Neuron (in vitro differentiated cells): ENCODE measurements around the gene C1QA.

ENCODE experiments used
- H2AFZ ChIP-seq: one replicate; pipeline ENCODE4 v1.6.1; 2013; ENCODE audit warnings: low read depth, mild to moderate bottlenecking, inconsistent platforms, low read length, moderate library complexity
- H3K27me3 ChIP-seq: one replicate; pipeline ENCODE4 v1.6.1; 2013; ENCODE audit warnings: low read length; ENCODE audit not compliant: insufficient read depth
- H3K36me3 ChIP-seq: one replicate; pipeline ENCODE4 v1.6.1; 2013; ENCODE audit warnings: low read length; ENCODE audit not compliant: insufficient read depth
- H3K4me1 ChIP-seq: one replicate; pipeline ENCODE4 v1.6.1; 2013; ENCODE audit warnings: low read length; ENCODE audit not compliant: insufficient read depth
- H3K4me3 ChIP-seq: 2 replicates; pipeline ENCODE4 v1.5.1; 2013; ENCODE audit warnings: mild to moderate bottlenecking, low read length, moderate library complexity
- H3K9me3 ChIP-seq: one replicate; pipeline ENCODE4 v1.6.1; 2013; ENCODE audit warnings: low read length

Gene C1QA

GRCh38 chr1:22636353-22636752, at the start of gene C1QA:
Gene C1QA, plus strand, starts transcription at chr1:22636628. Its CDS starts 989 bp downstream, at chr1:22637617.
- H3K36me3 ChIP-seq: no peaks in the 10 kb centered on the region
- no peak within 1 kb of the TSS for H2AFZ ChIP-seq
- peaks cover 7% of the 10 kb centered on the region for H3K9me3 ChIP-seq
- no peaks in the 10 kb centered on the region for H3K27me3 ChIP-seq
- no peak within 1 kb of the TSS for H3K4me3 ChIP-seq
- H3K4me1 ChIP-seq: peaks cover 6% of the 10 kb centered on the region

- Histone ChIP-seq H2AFZ (no peak overlapping the region), H3K9me3 (no peaks in the 10 kb centered on the region), H3K27me3 (peaks cover 66% of the 10 kb centered on the region), H3K4me1 (no peaks in the 10 kb centered on the region), H3K4me3 (no peak overlapping the region), H3K36me3 (no peaks in the 10 kb centered on the region)
Observed at GRCh38 chr1:22587247-22587646, 49.2 kb upstream of the C1QA start.

GRCh38 chr1:22588899-22589422, 47.5 kb upstream of the C1QA start:
- Histone ChIP-seq H3K4me3 (no peak overlapping the region), H3K27me3 (peaks cover 67% of the 10 kb centered on the region)

GRCh38 chr1:22591576-22591975, 44.9 kb upstream of the C1QA start:
- no peaks in the 10 kb centered on the region for H3K9me3 ChIP-seq
- no peaks in the 10 kb centered on the region for H3K36me3 ChIP-seq
- H2AFZ ChIP-seq: no peak overlapping the region
- peaks cover 74% of the 10 kb centered on the region for H3K27me3 ChIP-seq
- H3K4me1 ChIP-seq: no peaks in the 10 kb centered on the region
- no peak overlapping the region for H3K4me3 ChIP-seq

More at GRCh38 chr1:22588899-22589422, 47.5 kb upstream of the C1QA start:
- no peak overlapping the region for H2AFZ ChIP-seq
- H3K9me3 ChIP-seq: no peaks in the 10 kb centered on the region
- H3K36me3 ChIP-seq: no peaks in the 10 kb centered on the region
- no peaks in the 10 kb centered on the region for H3K4me1 ChIP-seq

- Histone ChIP-seq H3K27me3 (peaks cover 74% of the 10 kb centered on the region), H3K4me1 (no peaks in the 10 kb centered on the region)
Observed at GRCh38 chr1:22592051-22592450, 44.4 kb upstream of the C1QA start.

GRCh38 chr1:22592919-22593790, 43.3 kb upstream of the C1QA start:
- Histone ChIP-seq H3K4me1 (no peaks in the 10 kb centered on the region), H3K36me3 (no peaks in the 10 kb centered on the region), H3K9me3 (no peaks in the 10 kb centered on the region), H2AFZ (no peak overlapping the region), H3K27me3 (peaks cover 73% of the 10 kb centered on the region), H3K4me3 (no peak overlapping the region)

More at GRCh38 chr1:22592051-22592450, 44.4 kb upstream of the C1QA start:
- Histone ChIP-seq H3K9me3 (no peaks in the 10 kb centered on the region), H3K4me3 (no peak overlapping the region), H3K36me3 (no peaks in the 10 kb centered on the region), H2AFZ (no peak overlapping the region)

GRCh38 chr1:22594396-22594795, 42.0 kb upstream of the C1QA start:
- Histone ChIP-seq H3K36me3 (no peaks in the 10 kb centered on the region), H3K9me3 (no peaks in the 10 kb centered on the region), H3K4me3 (no peak overlapping the region), H3K4me1 (no peaks in the 10 kb centered on the region), H3K27me3 (peaks cover 76% of the 10 kb centered on the region), H2AFZ (no peak overlapping the region)

- no peaks in the 10 kb centered on the region for H3K9me3 ChIP-seq
- no peaks in the 10 kb centered on the region for H3K36me3 ChIP-seq
- H3K4me1 ChIP-seq: no peaks in the 10 kb centered on the region
- no peak overlapping the region for H2AFZ ChIP-seq
- peaks cover 70% of the 10 kb centered on the region for H3K27me3 ChIP-seq
- H3K4me3 ChIP-seq: no peak overlapping the region
Observed at GRCh38 chr1:22595108-22595507, 41.3 kb upstream of the C1QA start.

GRCh38 chr1:22597301-22597965, 39.0 kb upstream of the C1QA start:
- no peaks in the 10 kb centered on the region for H3K9me3 ChIP-seq
- peaks cover 66% of the 10 kb centered on the region for H3K27me3 ChIP-seq
- no peak overlapping the region for H3K4me3 ChIP-seq
- H3K36me3 ChIP-seq: no peaks in the 10 kb centered on the region
- H2AFZ ChIP-seq: no peak overlapping the region
- H3K4me1 ChIP-seq: no peaks in the 10 kb centered on the region

- H2AFZ ChIP-seq: no peak overlapping the region
- H3K9me3 ChIP-seq: no peaks in the 10 kb centered on the region
- H3K36me3 ChIP-seq: no peaks in the 10 kb centered on the region
- no peak overlapping the region for H3K4me3 ChIP-seq
- H3K27me3 ChIP-seq: peaks cover 65% of the 10 kb centered on the region
- no peaks in the 10 kb centered on the region for H3K4me1 ChIP-seq
Observed at GRCh38 chr1:22597996-22598395, 38.4 kb upstream of the C1QA start.

- H3K4me3 ChIP-seq: no peak overlapping the region
Observed at GRCh38 chr1:22598736-22599135, 37.7 kb upstream of the C1QA start.

GRCh38 chr1:22600071-22600816, 36.2 kb upstream of the C1QA start:
- Histone ChIP-seq H3K27me3 (peaks cover 65% of the 10 kb centered on the region), H3K4me3 (no peak overlapping the region), H3K4me1 (no peaks in the 10 kb centered on the region)

More at GRCh38 chr1:22598736-22599135, 37.7 kb upstream of the C1QA start:
- Histone ChIP-seq H3K9me3 (no peaks in the 10 kb centered on the region), H3K36me3 (no peaks in the 10 kb centered on the region), H2AFZ (no peak overlapping the region), H3K4me1 (no peaks in the 10 kb centered on the region), H3K27me3 (peaks cover 64% of the 10 kb centered on the region)

More at GRCh38 chr1:22600071-22600816, 36.2 kb upstream of the C1QA start:
- no peaks in the 10 kb centered on the region for H3K36me3 ChIP-seq
- no peaks in the 10 kb centered on the region for H3K9me3 ChIP-seq
- no peak overlapping the region for H2AFZ ChIP-seq
